ENCODE measurements around the gene IFNA21.
"Not testable (repeated sequence)": the region's sequence is repeated elsewhere in the genome, so short reads cannot be mapped to it uniquely, and the experiment has no call there.

GRCh38 chr9:21207043-21207442 is 40.6 kb upstream of the IFNA21 start, which contains the start of gene IFNA10:
- TF ChIP-seq, protein P1, sequence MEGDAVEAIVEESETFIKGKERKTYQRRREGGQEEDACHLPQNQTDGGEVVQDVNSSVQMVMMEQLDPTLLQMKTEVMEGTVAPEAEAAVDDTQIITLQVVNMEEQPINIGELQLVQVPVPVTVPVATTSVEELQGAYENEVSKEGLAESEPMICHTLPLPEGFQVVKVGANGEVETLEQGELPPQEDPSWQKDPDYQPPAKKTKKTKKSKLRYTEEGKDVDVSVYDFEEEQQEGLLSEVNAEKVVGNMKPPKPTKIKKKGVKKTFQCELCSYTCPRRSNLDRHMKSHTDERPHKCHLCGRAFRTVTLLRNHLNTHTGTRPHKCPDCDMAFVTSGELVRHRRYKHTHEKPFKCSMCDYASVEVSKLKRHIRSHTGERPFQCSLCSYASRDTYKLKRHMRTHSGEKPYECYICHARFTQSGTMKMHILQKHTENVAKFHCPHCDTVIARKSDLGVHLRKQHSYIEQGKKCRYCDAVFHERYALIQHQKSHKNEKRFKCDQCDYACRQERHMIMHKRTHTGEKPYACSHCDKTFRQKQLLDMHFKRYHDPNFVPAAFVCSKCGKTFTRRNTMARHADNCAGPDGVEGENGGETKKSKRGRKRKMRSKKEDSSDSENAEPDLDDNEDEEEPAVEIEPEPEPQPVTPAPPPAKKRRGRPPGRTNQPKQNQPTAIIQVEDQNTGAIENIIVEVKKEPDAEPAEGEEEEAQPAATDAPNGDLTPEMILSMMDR (IDR thresholded peaks at IDR 0.05): not testable (repeated sequence)
- not testable (repeated sequence) for TF ChIP-seq EP300 (IDR thresholded peaks at IDR 0.05)
